Measurements from ENCODE around the gene ZSCAN31.
"Not testable (repeated sequence)": the region's sequence is repeated elsewhere in the genome, so short reads cannot be mapped to it uniquely, and the experiment has no call there.

Gene ZSCAN31

GRCh38 chr6:28312939-28313338 lies 23.0 kb downstream of the ZSCAN31 start:
- DNase-seq: no peak

DNA sequence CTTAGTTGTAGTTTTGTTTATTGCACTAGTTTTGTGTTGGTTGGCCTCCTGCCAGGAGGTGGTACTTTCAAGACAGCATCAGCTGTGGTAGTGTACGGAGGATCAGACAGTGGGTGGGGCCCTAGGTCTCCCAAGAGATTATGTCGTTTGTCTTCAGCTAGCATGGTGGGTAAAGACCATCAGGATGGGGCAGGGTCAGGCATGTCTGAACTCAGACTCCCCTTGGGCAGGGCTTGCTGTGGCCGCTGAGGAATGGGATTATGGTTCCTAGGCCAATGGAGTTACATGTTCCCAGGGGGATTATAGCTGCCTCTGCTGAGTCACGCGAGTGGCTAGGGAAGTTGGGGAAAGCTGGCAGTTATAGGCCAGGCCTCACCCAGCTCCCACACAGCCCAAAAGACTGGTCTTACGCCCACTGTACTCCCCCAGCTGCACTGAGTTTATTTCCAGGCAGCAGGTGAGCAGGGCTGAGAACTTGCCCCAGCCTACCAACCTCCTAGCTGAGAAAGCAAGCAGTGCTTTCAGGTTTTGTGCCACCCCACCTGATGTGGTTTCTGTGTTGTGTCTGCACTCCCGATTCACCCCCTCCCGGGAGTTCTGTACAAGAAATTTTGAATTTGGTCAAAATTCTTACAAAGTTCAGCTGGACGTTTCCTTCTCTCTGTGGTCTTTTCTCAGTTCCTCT lies 24.7 kb downstream of the ZSCAN31 start:
- DNase-seq: no peak

DNA sequence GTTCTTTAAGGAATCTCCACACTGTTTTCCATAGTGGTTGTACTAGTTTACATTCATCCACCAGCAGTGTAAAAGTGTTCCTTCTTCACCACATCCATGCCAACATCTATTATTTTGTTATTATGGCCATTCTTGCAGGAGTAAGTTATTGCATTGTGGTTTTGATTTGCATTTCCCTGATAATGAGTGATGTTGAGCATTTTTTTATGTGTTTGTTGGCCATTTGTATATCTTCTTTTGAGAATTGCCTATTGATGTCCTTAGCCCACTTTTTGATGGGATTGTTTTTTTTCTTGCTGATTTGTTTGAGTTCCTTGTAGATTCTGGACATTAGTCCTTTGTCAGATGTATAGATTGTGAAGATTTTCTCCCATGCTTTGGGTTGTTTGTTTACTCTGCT lies 29.6 kb downstream of the ZSCAN31 start:
- not testable (repeated sequence) for DNase-seq

DNA sequence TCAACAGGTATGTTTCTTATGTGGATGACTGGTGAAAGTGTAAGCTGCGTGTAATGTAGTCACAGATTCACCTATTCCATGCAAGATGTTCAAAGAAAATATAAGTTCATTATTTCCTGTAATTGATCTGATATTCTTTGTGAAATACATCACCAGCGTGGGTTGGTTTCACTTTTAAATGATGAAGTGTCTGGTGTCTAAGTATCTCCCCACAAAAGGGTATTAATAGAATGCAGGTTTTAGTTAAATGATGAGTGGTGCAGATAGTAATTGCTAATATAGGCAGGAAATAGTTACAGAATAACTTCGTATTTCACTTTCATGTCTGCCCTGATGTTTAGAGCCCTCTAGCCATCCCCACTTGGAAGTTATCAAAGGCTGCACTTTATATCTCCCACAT lies 32.4 kb downstream of the ZSCAN31 start:
- no peak for DNase-seq

GRCh38 chr6:28296520-28297060 lies 39.4 kb downstream of the ZSCAN31 start:
- DNase-seq: no peak

DNA sequence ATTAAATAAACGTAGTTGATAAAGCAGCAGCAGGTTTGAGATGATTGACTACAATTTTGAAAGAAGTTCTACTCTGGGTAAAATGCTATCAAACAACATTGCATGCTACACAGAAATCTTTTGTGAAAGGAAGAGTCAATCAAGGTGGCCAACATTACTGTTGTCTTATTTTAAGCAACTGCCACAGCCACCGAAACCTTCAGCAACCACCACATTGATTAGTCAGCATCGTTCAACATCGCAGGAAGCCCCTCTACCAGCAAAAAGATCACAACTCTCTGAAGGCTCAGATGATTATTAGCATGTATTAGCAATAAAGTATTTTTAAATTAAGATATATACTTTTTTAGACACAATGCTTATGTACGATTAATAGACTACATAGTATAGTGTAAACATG lies 40.6 kb downstream of the ZSCAN31 start:
- DNase-seq: no peak

DNA sequence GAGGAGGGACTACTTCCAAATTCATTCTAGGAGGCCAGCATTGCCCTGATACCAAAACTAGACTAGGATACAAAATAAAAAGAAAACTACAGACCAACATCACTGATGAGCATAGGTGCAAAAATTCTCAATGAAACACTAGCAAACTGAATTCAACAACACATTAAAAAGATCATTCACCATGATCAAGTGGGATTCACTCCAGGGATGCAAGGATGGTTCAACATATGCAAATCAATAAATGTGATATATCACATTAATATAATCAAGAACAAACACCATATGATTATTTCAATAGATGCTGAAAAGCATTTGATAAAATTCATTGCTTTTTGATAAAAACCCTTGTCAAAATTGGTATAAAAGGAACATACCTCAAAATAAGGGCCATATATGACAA lies 44.4 kb downstream of the ZSCAN31 start:
- no peak for DNase-seq

GRCh38 chr6:28282926-28283325 lies 53.0 kb downstream of the ZSCAN31 start:
- no peak for DNase-seq

GRCh38 chr6:28281288-28282064 lies 54.5 kb downstream of the ZSCAN31 start, which contains the start of gene PGBD1:
TSS of gene PGBD1 (plus strand) at chr6:28281572. CDS start at chr6:28283814, 2,242 bp downstream.
- peak; percentile 47 for DNase-seq

DNA sequence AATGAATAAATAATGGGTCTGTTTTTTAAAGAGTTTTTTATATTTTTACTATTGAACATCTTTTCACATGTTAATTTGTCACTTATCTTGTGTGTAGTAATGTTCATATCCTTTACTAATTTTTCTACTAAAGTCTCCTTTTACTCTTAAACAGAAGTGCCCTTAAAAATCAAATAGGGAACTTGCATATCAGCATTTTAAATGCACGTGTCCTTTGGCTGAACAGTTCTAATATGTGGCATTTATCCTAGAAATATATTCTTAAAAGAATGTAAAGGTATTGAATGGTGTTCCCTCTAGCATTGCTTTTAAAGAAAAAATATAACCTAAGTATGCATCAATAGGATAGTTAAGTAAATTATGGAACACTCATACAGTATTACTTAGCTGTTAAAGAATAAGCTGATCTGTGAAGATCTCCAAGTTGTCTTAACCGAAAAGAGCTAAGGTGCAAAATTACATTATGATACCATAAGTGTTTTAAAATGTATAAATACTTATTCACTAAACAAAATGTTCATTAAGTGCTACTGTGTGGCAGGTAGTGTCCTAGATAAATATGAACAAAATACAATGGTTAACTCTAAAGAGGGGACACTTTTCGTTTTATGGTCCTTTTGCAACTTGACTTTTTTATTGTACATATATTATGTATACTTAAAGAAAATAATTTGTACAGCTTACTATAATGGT lies 55.2 kb downstream of the ZSCAN31 start:
- no peak for DNase-seq

DNA sequence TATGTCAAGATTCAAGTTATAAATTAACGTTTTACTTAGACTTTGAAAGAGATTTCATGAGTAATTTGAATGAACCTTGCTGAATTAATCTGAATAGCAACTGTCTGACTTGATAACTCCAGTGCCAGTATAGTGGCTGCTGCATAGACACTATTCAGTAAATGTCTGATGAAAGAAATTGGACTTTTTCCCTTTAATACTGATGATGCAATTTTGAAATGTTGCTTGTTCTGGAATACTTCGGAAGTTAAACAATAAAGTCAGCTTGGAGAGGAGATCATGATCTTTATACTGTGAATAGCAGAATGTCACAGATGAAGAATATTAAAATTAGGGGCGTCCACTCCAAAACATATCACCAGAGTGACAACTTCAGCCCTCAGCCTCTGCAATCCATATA lies 58.2 kb downstream of the ZSCAN31 start:
- no peak for DNase-seq

- no peak for DNase-seq
Observed at GRCh38 chr6:28274888-28275287, 61.1 kb downstream of the ZSCAN31 start.
